ENCODE results near the gene MFSD6. TPM values are rescaled to one million over a fixed set of nuclear protein-coding genes. Genes with fewer than 3 reads are reported as not detected.

MFSD6 gene
- total RNA-seq, 4 donors from 2014 or later, result 76.3 to 99.1 (median 83.0) TPM

- intact Hi-C loops (cut with DNase I; ENCODE audit: low total_unique reads), result loop anchor here (10.0 kb wide), 1 partner anchor 81 kb away; the partner anchor contains the start of gene MFSD6
- no peak overlapping the region for H3K27ac ChIP-seq
- WGBS, 2 donors (ENCODE audit: low coverage in 1 of 2), result 88 to 100% methylated on average over 2 to 3 of the region's 3 CpGs
Measured at GRCh38 chr2:190486037-190486623, 78.0 kb downstream of the MFSD6 start.

GRCh38 chr2:190488516-190489233 lies 80.5 kb downstream of the MFSD6 start:
- Histone ChIP-seq H3K4me3 (no peak overlapping the region), H3K27me3 (no peaks in the 10 kb centered on the region), H3K27ac (no peak overlapping the region), H3K4me1 (no peaks in the 10 kb centered on the region), H3K36me3 (peaks cover 0 to 41% (median 6%) of the 10 kb centered on the region in 4 donors), H3K9me3 (peaks cover 0 to 4% of the 10 kb centered on the region in 2 donors)
- DNase-seq, result no peak
- intact Hi-C loops (cut with DNase I; ENCODE audit: low total_unique reads), result loop anchor here (10.0 kb wide), 1 partner anchor 84 kb away; the partner anchor contains the start of gene MFSD6
- in situ Hi-C loops (cut with MboI; ENCODE audit: low pct_ligation_motif_present in 1 of 4, low pct_unique_long_range_greater_than_20kb in 1 of 4, low sequenced_read_pairs in 3 of 4), result no loop called here
- WGBS, 2 donors (ENCODE audit: low coverage in 1 of 2), result 98 to 100% methylated on average over 1 to 6 of the region's 6 CpGs
- TF ChIP-seq EP300 (IDR thresholded peaks at IDR 0.05; ENCODE audit: low read depth) (no peak), POLR2A (IDR thresholded peaks at IDR 0.05) (no peak), CTCF (IDR thresholded peaks at IDR 0.05) (no peak), POLR2AphosphoS5 (IDR thresholded peaks at IDR 0.05) (no peak)

More at GRCh38 chr2:190486037-190486623, 78.0 kb downstream of the MFSD6 start:
- no peak for TF ChIP-seq POLR2AphosphoS5 (IDR thresholded peaks at IDR 0.05)
- no peak for TF ChIP-seq CTCF (IDR thresholded peaks at IDR 0.05)
- TF ChIP-seq EP300 (IDR thresholded peaks at IDR 0.05; ENCODE audit: low read depth), result no peak
- TF ChIP-seq POLR2A (IDR thresholded peaks at IDR 0.05), result no peak
- H3K9me3 ChIP-seq, result no peaks in the 10 kb centered on the region
- H3K27me3 ChIP-seq, result no peaks in the 10 kb centered on the region
- H3K4me3 ChIP-seq, result no peak overlapping the region
- peaks cover 0 to 26% (median 2%) of the 10 kb centered on the region in 4 donors for H3K36me3 ChIP-seq
- in situ Hi-C loops (cut with MboI; ENCODE audit: low pct_ligation_motif_present in 1 of 4, low pct_unique_long_range_greater_than_20kb in 1 of 4, low sequenced_read_pairs in 3 of 4), result no loop called here
- H3K4me1 ChIP-seq, result peaks cover 0 to 4% (median 0%) of the 10 kb centered on the region in 4 donors
- no peak for DNase-seq

GRCh38 chr2:190489475-190489874 lies 81.3 kb downstream of the MFSD6 start:
- no peak for TF ChIP-seq CTCF (IDR thresholded peaks at IDR 0.05)
- TF ChIP-seq POLR2AphosphoS5 (IDR thresholded peaks at IDR 0.05), result no peak
- TF ChIP-seq EP300 (IDR thresholded peaks at IDR 0.05; ENCODE audit: low read depth), result no peak
- no peak for TF ChIP-seq POLR2A (IDR thresholded peaks at IDR 0.05)
- DNase-seq, result no peak
- in situ Hi-C loops (cut with MboI; ENCODE audit: low pct_ligation_motif_present in 1 of 4, low pct_unique_long_range_greater_than_20kb in 1 of 4, low sequenced_read_pairs in 3 of 4), result no loop called here
- H3K4me3 ChIP-seq, result no peak overlapping the region
- H3K9me3 ChIP-seq, result peaks cover 0 to 4% of the 10 kb centered on the region in 2 donors
- H3K27ac ChIP-seq, result no peak overlapping the region
- 93 to 96% methylated on average over 3 to 4 of the region's 4 CpGs for WGBS, 2 donors (ENCODE audit: low coverage in 1 of 2)
- peaks cover 0 to 41% (median 6%) of the 10 kb centered on the region in 4 donors for H3K36me3 ChIP-seq
- H3K4me1 ChIP-seq, result peaks cover 0 to 4% (median 3%) of the 10 kb centered on the region in 4 donors
- no peaks in the 10 kb centered on the region for H3K27me3 ChIP-seq
- intact Hi-C loops (cut with DNase I; ENCODE audit: low total_unique reads), result loop anchor here (10.0 kb wide), 1 partner anchor 85 kb away; the partner anchor contains the start of gene MFSD6

GRCh38 chr2:190490502-190490901 lies 82.3 kb downstream of the MFSD6 start:
- DNase-seq, result no peak
- Histone ChIP-seq H3K4me1 (peaks cover 0 to 7% (median 6%) of the 10 kb centered on the region in 4 donors), H3K27me3 (no peaks in the 10 kb centered on the region), H3K27ac (no peak overlapping the region), H3K9me3 (peaks cover 0 to 4% of the 10 kb centered on the region in 2 donors), H3K36me3 (peaks cover 0 to 41% (median 6%) of the 10 kb centered on the region in 4 donors), H3K4me3 (no peak overlapping the region)
- TF ChIP-seq POLR2AphosphoS5 (IDR thresholded peaks at IDR 0.05) (no peak), EP300 (IDR thresholded peaks at IDR 0.05; ENCODE audit: low read depth) (no peak), POLR2A (IDR thresholded peaks at IDR 0.05) (no peak), CTCF (IDR thresholded peaks at IDR 0.05) (no peak)
- in situ Hi-C loops (cut with MboI; ENCODE audit: low pct_ligation_motif_present in 1 of 4, low pct_unique_long_range_greater_than_20kb in 1 of 4, low sequenced_read_pairs in 3 of 4), result no loop called here
- intact Hi-C loops (cut with DNase I; ENCODE audit: low total_unique reads), result no loop called here
- 53 to 95% methylated on average over 1 to 3 of the region's 3 CpGs for WGBS, 2 donors (ENCODE audit: low coverage in 1 of 2)
